Vagina (tissue), 2 donors: Measurements from ENCODE around the gene BRINP3.

Experiments used
- CTCF ChIP-seq, 3 experiments: fragments of 450-650 bp in 2 of 3; fragments of 200-600 bp in 1 of 3; sonication (generic) in 1 of 3; IDR thresholded peaks; one replicate each; pipeline ENCODE4 v1.5.1; 2017 to 2019; ENCODE audit warnings: antibody characterized with exemption in 3 of 3, mild to moderate bottlenecking in 2 of 3, moderate library complexity in 2 of 3
- POLR2A ChIP-seq, 2 donors: fragments of 450-650 bp; IDR thresholded peaks; one replicate each; pipeline ENCODE4 v1.6.1; 2017; ENCODE audit warnings: antibody characterized with exemption in 2 of 2, mild to moderate bottlenecking in 2 of 2, moderate library complexity in 2 of 2
- POLR2AphosphoS5 ChIP-seq, 2 donors: sonication (generic); formaldehyde crosslinking; IDR thresholded peaks; one replicate each; pipeline ENCODE4 v1.9.0; 2017; ENCODE audit warnings: antibody characterized with exemption in 2 of 2, mild to moderate bottlenecking in 2 of 2, low read depth in 1 of 2; ENCODE audit not compliant: insufficient read depth in 1 of 2

- no peak for TF ChIP-seq POLR2A (IDR thresholded peaks at IDR 0.05)
- no peak for TF ChIP-seq CTCF (IDR thresholded peaks at IDR 0.05)
- no peak for TF ChIP-seq POLR2AphosphoS5 (IDR thresholded peaks at IDR 0.05; ENCODE audit: insufficient read depth in 1 of 2, low read depth in 1 of 2)
Measured at GRCh38 chr1:190124068-190124467, 353.6 kb downstream of the BRINP3 start.
